Gastroesophageal sphincter (tissue), 3 donors: Measurements from ENCODE around the gene MTCL1.

ENCODE experiments used
- CTCF ChIP-seq, 4 experiments: fragments of 200-600 bp in 2 of 4; fragments of 450-650 bp in 2 of 4; sonication (generic) in 1 of 4; IDR thresholded peaks; one replicate each; pipeline ENCODE4 v1.5.1; 2017 to 2019; ENCODE audit warnings: antibody characterized with exemption in 4 of 4, mild to moderate bottlenecking in 2 of 4, moderate library complexity in 2 of 4
- EP300 ChIP-seq: sonication (generic); formaldehyde crosslinking; IDR thresholded peaks from one replicate; pipeline ENCODE4 v1.6.1; 2017; ENCODE audit warnings: antibody characterized with exemption, mild to moderate bottlenecking
- POLR2A ChIP-seq, 2 donors: fragments of 450-650 bp; IDR thresholded peaks; one replicate each; pipeline ENCODE4 v1.6.1; 2017; ENCODE audit warnings: antibody characterized with exemption in 2 of 2, mild to moderate bottlenecking in 2 of 2, moderate library complexity in 1 of 2
- POLR2AphosphoS5 ChIP-seq: sonication (generic); formaldehyde crosslinking; IDR thresholded peaks from one replicate; pipeline ENCODE4 v1.6.1; 2017; ENCODE audit warnings: antibody characterized with exemption

GRCh38 chr18:8799596-8800441, 94.5 kb downstream of the MTCL1 start:
- no peak for TF ChIP-seq CTCF (IDR thresholded peaks at IDR 0.05)
- TF ChIP-seq EP300, result no peak
- no peak for TF ChIP-seq POLR2A (IDR thresholded peaks at IDR 0.05)
- TF ChIP-seq POLR2AphosphoS5, result peak; percentile 91
